ENCODE measurements around the gene SLC16A3.

- TF ChIP-seq CTCF (IDR thresholded peaks at IDR 0.05): no peak
- no peak for TF ChIP-seq POLR2A (IDR thresholded peaks at IDR 0.05)
These were observed 40.6 kb upstream of the SLC16A3 start for GRCh38 chr17:82188001-82188961.

Measured in heart left ventricle (tissue), 13 donors.